Stimulated activated naive CD4-positive, alpha-beta T cell treated with Interleukin-2 at 50 U/mL for 16 hours (primary cell): ENCODE data around the gene COX10.
"Not testable (repeated sequence)": the region's sequence is repeated elsewhere in the genome, so short reads cannot be mapped to it uniquely, and the experiment has no call there.

Source experiments
- DNase-seq: peaks from one replicate; lab custom pipeline; 2025; lab: John Stamatoyannopoulos, UW

The COX10 gene

GRCh38 chr17:14123619-14124278 lies 54.4 kb downstream of the COX10 start:
- DNase-seq, result no peak

GRCh38 chr17:14124854-14125253 lies 55.5 kb downstream of the COX10 start:
- DNase-seq, result no peak

- no peak for DNase-seq
Measured at GRCh38 chr17:14125518-14126137, 56.3 kb downstream of the COX10 start.

GRCh38 chr17:14133104-14133503 lies 63.8 kb downstream of the COX10 start:
- DNase-seq, result no peak

- DNase-seq, result no peak
Measured at GRCh38 chr17:14134456-14134855, 65.2 kb downstream of the COX10 start.

- no peak for DNase-seq
Measured at GRCh38 chr17:14135906-14136590, 66.7 kb downstream of the COX10 start.

- no peak for DNase-seq
Measured at GRCh38 chr17:14138649-14139048, 69.3 kb downstream of the COX10 start.

GRCh38 chr17:14143688-14144087 lies 74.4 kb downstream of the COX10 start:
- DNase-seq, result no peak

GRCh38 chr17:14144508-14144907 lies 75.2 kb downstream of the COX10 start:
- no peak for DNase-seq

- no peak for DNase-seq
Measured at GRCh38 chr17:14149751-14150150, 80.4 kb downstream of the COX10 start.

- no peak for DNase-seq
Measured at GRCh38 chr17:14150619-14151018, 81.3 kb downstream of the COX10 start.

- no peak for DNase-seq
Measured at GRCh38 chr17:14152721-14153120, 83.4 kb downstream of the COX10 start.

GRCh38 chr17:14153374-14153773 lies 84.1 kb downstream of the COX10 start:
- DNase-seq, result no peak

- no peak for DNase-seq
Measured at GRCh38 chr17:14156689-14157088, 87.4 kb downstream of the COX10 start.

GRCh38 chr17:14157822-14158221 lies 88.5 kb downstream of the COX10 start:
- DNase-seq, result no peak

- DNase-seq, result no peak
Measured at GRCh38 chr17:14158707-14159106, 89.4 kb downstream of the COX10 start.

GRCh38 chr17:14161419-14161818 lies 92.1 kb downstream of the COX10 start:
- DNase-seq, result no peak

GRCh38 chr17:14165616-14166015 lies 96.3 kb downstream of the COX10 start:
- DNase-seq, result no peak

- DNase-seq, result not testable (repeated sequence)
Measured at GRCh38 chr17:14167831-14168230, 98.5 kb downstream of the COX10 start.

GRCh38 chr17:14168582-14168981 lies 99.3 kb downstream of the COX10 start:
- DNase-seq, result no peak

GRCh38 chr17:14169287-14169686 lies 100.0 kb downstream of the COX10 start:
- DNase-seq, result no peak

GRCh38 chr17:14169901-14170300 lies 100.6 kb downstream of the COX10 start:
- DNase-seq, result no peak

GRCh38 chr17:14176989-14177388 lies 107.7 kb downstream of the COX10 start:
- not testable (repeated sequence) for DNase-seq
